GM23248 (cell line): ENCODE data around the gene TBXAS1.

Source experiments
- EZH2 ChIP-seq: fragments of 200-600 bp; sonication (generic); IDR thresholded peaks from 2 replicates; pipeline ENCODE4 v1.6.1; 2018; ENCODE audit warnings: antibody characterized with exemption, mild to moderate bottlenecking; ENCODE audit not compliant: insufficient read depth, poor library complexity, severe bottlenecking
- EZH2phosphoT487 ChIP-seq: fragments of 200-600 bp; sonication (generic); IDR thresholded peaks from 2 replicates; pipeline ENCODE4 v1.6.1; 2018; ENCODE audit warnings: antibody characterized with exemption, moderate library complexity, mild to moderate bottlenecking, low read depth; ENCODE audit not compliant: insufficient read depth

- TF ChIP-seq EZH2 (no peak), EZH2phosphoT487 (no peak)
These were observed 181.3 kb downstream of the TBXAS1 start for GRCh38 chr7:140010194-140010895.
